NCI-H2227 (cell line): ENCODE measurements around the gene RNF212B.

ENCODE experiments used
- DNase-seq: peaks from one replicate; lab custom pipeline; 2025; ENCODE audit not compliant: unreplicated experiment; lab: John Stamatoyannopoulos, UW

RNF212B gene

GRCh38 chr14:23319746-23320583 lies 82.2 kb downstream of the RNF212B start:
- DNase-seq, result no peak

DNA sequence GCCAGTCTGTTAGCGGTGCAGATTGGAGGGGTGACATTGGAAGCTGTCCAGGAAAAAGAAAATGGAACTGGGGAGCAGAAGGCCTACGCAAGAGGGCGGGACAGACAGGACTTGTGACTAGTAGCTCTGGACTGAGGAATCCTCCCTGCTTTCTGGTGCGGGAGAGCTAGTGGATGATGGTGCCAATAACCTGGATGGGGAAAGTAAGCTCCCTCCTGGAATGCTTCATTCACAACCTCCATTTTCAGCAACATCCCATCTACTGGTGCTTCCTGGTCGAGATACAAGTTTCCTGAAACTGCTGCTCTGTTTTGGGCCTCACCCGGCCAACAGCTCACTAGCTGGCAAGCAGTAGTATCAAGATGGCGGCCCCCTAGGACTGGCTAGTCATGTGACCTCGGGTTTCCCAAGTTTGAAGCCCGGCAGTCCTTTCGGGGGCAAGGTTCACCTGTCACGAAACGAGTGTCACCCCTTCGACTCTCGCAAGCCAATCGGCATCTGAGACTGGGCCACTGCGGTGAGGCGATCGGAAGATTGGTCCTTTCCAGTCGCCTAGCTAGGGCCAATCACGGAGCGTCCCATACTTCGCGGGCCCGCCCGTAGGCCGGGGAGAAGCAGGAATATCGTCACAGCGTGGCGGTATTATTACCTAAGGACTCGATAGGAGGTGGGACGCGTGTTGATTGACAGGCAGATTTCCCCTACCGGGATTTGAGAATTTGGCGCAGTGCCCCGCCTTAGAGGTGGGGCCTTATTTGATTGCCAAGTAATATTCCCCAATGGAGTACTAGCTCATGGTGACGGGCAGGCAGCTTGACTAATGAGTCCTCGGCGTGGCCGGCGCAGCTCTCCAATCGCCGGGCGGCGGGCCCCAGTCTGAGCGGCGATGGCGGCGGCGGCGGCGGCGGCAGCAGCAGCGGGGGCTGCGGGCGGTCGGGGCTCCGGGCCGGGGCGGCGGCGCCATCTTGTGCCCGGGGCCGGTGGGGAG lies 83.1 kb downstream of the RNF212B start, which contains the start of gene PABPN1:
TSS of gene PABPN1 (plus strand) at position 874 of the 988 bp plus-strand sequence. CDS start at position 887, 13 bp downstream.
- DNase-seq, result peak; percentile 100

- DNase-seq, result peak; percentile 61
Observed at GRCh38 chr14:23321572-23322547, 84.1 kb downstream of the RNF212B start.
